Stimulated activated CD8-positive, alpha-beta memory T cell treated with anti-CD3 and anti-CD28 coated beads, Interleukin-2, amount 100 ng/mL, for 1 hour (primary cell): ENCODE measurements around the gene RNF144A.

Experiments used
- DNase-seq, 2 donors: peaks; one replicate each; pipeline ENCODE4 v3.0.0-alpha.2; 2020; ENCODE audit warnings: low read depth in 2 of 2

RNF144A gene

DNA sequence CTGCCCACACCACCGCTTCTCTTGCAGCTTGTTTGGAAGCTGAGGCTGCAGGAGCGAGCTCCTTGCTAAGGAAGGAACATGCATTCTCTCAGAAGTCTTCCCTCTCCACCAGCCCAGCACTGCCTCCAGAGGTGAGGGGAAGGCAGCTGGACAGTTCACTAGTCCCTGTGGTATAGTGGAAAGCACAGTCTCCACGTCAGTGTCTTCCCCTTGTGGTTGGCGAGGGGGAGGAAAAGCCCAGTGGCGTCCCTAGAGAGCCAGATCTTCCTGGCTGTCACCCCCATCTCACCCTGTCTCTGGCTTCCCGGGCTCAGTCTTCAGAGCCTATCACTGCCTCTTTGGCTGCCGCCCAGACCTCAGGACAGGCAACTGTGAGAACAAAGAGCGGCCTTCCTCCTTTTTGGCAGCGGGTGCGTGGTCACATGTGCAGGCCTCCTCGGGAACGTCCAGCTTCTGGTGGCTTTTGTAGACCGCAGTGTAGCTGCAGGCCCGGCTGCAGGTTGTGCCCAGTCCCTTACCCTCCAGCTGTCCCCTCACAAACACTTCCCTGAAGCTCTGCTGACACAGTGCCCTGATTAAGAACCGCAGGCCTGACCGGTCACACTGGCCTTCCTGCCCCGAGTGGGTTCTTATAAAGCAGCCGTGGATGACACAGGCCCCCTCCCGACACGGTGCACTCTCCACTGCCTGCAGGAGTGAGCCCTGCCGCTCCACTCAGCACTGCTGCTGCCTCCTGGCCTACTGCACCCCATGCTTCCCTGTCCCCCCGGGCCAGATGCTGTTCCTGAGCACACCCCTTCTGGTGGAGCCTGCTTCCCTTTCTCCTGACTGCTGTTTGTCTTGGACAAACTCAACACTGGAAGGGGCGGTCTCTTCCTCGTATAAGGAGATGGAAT lies 90.9 kb downstream of the RNF144A start:
- DNase-seq: no peak

DNA sequence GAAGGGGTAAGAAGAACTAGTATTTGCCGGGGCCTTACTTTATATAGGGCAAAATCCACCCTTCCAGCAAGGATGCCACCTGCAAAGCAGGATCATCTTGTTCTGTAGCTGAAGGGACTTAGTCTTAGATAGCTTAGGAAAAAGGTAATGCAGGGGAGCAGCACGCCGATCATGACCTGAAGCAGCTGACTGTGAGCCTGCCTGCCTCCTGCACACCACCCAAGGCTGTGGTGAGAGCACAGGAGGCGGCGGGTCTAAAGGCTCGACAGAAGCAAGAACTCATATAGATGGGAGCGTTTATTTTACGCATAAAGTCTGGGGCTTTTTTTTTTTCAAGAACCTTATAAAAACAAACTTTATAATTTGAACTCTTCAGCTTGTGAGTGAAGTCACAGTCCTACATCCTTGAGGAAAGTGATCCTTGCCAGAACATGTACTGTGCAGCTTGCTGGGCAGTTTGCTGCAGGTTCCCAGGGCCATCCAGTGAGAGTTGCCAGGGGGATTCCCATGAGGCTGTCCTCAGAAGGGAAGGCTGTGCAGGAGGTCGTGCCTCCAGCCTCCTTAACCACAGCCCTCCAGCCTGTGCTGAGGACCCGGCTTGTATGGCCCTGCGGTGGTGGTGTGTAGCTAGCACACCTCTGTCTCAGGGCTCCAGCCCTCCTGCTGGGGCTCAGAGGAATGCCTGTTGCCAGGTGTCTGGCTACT lies 92.1 kb downstream of the RNF144A start:
- DNase-seq: no peak

DNA sequence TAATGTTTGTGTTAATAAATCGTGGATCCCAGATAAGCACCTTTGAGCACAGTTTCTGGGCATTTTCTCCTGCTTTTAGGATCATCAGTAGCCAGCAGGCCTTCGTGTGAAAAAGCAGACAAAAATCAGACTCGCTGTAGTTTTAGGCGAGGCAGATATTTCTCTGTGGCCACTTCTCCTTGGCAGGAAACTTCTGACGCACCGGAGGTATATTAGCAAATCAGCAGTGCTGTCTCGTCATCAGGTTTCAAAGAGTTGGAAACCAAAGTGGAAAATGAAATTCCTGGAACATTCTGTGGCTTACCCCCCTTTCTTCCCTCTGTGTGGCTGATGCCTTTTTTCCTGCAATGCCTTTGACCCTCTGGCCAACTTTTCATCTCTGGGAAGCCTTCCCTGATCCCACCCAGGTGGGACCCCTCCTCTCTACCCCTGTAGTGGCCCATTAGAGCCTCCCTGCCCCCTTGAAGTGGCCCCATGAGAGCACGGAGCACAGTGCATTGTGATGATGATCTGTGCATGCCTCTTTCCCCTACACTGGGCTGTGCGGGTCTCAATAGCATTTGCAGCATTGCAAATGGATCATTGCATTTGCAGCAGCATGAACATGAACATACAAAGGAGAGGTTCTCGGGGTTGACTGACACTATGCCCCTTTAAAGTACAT lies 93.3 kb downstream of the RNF144A start:
- DNase-seq: no peak

DNA sequence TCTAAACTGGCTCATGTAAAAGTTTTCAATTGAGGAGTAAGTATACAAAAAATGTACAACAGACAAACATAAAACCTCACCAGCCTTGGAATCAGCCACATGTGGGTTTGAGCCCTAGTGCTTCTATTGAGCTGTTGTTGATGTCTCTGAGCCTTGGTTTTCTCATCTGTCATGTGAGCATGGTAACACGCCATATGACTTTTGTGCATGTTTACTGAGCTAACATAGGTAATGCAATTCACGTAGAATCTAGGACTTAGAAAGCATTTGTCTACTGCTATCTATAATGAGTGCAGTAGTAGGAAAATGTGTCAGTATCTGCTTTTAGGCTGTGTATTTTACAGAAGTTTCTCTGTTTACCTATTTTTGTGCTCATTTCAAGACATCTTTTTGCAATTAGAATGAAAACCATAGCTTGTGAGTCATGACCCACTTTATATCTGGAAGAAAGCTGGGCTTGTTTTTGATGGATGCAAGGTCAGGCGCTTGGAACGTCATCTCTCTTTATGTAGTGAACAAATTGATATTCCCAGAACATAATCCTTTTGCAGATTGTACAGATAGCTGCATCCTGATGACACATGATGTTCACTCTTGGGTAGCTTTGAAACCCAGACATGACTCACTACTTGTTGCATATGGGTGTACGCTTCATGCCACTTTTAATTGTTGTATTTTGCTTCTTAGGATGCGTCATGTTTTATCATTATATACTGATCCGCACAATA lies 94.3 kb downstream of the RNF144A start:
- DNase-seq: no peak

DNA sequence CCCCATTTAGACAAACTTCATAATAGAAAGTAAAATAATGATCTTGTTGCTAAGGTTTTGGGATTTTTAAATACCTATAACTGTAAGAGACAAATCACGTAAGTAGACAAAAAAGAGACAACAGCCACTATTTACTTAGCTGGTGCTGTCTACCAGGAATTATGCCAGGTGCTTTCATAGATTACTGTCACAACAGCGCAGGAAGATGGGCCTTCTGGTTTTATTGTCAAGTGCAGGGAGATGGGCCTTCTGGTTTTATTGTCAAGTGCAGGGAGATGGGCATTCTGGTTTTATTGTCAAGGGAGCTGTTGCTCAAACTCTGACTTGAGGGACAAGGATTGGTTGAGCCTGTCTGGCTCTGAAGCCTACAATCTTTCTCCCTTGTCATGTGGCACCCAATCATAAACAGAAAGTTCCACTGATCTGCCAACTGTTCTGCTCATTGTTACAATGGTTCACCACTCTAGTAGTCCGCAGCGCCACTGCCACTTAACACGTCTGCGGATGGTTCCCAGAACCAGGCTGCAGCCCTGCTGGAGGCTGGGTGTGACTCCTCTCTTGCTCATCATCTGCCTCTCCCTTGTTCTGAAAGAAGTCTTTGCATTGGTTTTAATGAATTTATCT lies 95.0 kb downstream of the RNF144A start:
- DNase-seq: no peak

DNA sequence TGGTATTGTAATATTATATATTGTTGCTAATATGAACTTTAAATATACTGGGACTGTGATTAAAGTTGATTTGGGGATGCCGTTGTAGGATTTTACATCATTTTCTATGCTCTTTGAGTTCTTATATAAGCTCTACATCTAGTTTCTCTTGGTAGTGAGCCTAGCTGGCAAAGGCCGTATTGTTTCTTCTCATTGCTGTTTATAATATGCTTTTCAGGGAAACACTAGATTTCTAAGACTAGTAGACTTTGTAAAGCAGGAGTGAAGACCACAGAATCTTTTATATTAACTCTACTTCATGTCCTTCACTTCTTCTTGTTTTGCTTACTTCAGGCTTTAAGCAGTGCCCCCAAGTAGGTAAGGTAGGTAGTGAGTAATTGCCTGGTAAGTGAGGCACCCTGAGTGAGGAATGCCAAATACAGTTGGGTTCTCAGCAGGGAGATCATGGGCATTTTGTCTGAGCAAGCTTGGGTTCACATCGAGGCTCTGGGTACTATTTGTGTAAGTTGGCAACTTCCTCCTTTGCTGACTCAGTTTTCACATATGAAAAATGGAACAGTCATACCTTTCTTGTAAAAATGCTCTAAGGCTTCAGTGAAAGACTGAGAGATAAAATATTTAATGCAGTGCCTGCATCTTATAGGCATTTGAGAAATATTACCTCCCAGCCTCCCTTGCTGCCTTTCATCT lies 96.4 kb downstream of the RNF144A start:
- DNase-seq: no peak

DNA sequence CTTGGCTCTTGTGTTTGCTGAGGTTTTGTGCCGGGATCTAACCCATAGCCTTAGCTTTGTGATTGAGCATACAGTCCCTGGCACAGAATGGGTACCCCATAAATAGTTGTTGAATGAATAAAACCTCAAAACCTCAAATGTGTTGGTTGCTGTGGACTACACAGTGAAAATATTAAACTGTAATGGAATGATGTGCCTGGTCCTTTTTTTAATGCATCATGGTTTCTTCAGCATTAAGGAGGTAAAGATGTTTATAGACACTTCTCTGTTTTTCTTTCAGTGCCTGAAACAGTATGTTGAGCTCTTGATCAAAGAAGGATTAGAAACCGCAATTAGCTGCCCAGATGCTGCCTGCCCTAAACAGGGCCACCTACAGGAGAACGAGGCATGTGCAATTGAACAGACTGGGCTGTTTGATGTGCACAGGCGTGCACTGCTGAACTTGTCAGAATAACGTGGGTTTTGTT lies 97.0 kb downstream of the RNF144A start:
- DNase-seq: no peak

DNA sequence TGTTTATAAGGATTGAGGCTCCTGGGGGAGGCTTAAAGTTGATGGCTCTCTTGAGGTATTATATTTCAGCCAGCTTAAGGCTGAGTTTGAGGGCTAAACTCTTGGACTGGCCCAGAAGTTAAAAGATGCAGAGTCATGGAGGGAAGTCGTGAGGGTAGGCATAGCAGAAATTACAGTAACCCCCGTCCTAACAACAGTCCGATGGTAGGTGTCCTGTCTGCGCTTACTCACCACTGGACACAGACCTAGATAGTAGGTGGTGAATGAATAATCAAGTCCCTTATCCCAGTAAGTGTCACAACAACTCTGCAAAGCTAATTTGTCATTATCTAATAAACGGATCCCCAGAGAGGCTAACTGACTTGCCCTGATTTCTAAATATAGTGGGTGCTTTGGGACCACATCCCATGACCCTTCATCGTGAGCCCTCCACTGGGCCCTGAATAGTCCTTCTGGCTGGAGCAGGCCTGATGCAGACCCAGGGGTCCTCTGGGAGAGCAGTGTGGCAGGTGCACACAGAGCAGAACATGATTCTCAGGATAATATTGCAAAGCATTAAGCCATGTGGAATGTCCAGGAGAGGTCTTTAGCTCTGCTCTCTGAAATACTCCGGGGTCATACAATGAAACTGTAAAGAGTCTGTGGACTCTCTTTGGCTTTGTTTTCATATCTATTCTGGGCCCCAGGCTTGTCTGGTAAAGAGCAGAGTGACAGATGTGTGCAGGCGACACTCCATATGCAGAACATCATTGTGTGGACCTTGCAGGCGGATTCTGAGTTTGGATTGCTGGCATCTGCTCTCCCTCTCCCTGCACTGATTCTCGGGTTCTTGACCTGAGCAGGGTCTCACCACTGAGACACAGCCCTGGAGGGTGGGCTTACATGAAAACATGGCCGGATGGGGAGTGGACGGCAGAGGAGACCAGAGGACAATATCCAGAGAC lies 98.1 kb downstream of the RNF144A start:
- DNase-seq: no peak

DNA sequence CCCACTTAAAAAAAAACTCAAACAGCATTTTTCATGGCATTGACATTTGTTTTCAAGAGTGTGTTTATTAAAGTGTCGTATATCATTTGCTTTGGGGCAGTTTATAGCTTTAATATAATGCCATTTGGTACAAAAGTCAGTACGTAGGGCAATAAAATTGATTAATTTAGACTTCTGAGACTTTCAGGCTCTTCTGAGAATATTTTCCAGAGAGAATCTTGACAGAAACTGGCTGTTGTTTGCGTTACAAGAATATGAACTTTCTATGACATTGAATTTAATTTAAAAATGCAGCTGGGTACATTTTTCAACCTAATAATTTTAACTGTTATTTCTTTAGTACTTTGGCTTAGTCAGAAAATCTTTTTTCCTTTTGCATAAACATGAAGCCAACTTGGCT lies 98.9 kb downstream of the RNF144A start:
- no peak for DNase-seq

DNA sequence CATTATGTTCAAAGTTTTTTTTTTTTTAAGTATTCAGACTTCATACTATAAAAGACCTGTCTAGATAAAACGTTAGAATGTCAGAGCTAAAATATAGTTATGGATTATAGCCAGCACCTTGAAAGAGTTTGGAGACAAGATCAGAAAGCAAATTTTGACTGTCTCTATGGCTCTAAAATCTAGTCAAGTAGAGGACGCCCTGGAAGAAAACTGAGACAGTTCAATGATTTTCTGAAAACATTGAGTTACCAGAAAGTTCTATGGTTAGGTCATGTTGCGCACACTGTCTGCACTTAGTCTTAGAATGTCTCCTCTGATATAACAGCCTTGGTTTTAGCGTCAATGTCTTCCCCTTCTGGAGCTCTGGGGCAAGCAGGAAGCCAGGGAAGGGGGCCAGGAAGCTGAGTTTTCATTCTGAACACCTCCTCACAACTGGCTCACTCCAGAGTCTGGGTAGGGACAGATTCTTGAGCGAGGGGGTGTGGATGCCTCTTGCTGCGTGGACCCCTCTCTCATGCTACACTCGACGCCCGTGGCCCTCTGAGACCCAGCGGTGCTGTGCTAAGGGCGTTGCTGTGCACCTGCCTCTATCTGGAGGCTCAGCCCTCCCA lies 99.5 kb downstream of the RNF144A start:
- DNase-seq: no peak

DNA sequence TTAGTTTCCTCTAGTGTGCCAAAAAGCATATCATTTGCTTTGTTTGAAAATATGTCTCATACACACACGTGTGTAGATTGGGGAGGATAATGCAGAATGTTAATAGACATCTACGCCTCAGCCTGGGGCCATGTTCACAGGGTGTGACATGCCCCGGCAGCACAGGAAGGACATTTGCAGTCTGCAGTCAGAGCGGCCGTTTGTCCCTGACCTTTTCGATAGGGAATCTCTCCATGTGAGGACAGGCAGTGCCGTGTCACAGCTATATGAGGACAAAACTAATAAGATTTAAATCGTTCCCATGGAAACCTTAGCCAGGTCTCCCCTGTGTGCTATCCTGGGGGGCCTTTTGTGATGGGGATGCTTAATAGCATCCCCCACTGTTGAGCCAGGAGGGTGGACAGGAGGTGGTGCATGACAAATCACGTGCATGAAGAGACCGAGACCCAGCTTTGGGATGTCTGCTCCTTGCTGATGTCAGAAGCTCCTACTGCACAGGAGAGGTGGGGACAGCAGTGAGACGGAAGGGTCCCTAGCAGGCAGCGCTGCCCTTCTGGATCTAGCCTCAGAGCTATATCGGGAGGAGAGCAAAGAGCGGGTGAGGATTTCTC lies 100.6 kb downstream of the RNF144A start:
- DNase-seq: no peak

DNA sequence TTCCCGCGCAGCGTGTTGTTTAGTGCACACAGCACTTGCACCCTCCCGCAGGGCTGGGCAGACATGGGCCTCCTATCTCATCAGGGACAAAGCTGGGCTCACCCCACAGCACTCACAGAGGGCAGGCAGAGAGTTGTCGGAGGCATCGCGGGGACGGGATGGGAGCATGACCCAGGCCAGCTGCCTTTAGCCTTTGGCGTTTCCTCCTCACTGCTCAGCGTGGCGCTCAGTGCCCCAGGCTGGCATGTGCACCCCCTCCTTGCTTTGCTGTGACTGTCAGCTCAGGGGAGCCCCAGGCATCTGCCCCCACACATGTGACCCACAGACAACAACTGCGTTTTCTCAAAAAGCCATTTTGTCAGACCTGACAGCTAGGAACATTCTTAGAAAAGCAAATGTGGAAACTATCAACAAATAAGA lies 101.1 kb downstream of the RNF144A start:
- no peak for DNase-seq

DNA sequence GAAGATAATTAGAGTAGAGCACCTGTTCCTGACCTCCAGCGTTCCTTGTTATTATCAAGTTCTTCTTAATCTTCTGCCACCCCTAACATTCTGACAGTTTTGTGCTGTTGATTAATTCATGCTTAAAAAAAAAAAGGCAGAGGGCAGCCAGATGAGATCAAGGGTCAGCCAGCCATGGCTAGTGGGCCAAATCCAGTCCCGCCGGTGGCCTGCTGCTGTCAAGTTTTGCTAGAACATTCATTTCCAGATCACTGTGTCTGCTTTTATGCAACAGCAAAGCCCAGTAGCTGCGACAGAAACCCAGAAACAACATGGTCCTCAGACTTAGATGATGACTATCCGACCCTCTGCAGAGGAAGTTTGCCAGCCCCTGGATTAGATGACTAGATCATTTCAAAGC lies 101.6 kb downstream of the RNF144A start:
- DNase-seq: no peak

DNA sequence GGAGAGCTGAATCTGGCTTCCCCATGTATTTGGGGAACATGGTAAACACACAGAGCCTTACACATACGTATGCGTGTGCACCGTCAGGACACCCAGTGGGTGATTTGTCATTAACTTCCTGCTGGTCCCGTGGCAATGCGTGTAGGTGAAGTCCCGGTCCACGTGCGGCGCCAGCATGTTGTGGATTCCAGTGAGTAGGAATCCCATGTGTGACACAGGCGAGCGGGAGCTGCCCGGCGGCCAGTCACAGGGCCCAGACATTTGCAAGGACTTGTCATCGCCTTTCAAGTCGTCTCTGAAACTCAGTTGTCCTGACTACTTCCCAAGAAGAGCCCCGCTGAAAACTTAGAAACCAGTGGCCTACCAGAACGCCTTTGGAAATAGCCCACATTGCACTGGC lies 102.0 kb downstream of the RNF144A start:
- DNase-seq: no peak

DNA sequence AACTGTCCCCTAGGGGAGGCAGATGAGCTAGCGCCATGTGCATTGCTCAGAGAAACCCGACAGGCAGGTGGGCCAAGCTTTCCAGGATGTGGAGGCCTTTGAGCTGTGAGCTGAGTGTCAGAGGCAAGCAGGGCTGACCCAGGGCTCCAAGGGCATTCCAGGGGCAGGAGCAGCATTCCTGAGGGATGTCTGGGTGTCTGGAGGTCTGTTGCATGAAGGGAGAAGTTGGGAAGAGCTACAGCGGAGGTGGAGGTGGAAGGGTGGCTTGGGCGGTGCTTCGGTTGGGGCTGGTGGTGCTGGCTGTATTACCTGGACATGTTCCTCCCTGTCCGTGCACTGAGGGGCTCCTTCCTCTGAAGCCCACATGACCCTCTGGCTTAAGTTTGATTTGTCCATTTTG lies 102.8 kb downstream of the RNF144A start:
- no peak for DNase-seq

DNA sequence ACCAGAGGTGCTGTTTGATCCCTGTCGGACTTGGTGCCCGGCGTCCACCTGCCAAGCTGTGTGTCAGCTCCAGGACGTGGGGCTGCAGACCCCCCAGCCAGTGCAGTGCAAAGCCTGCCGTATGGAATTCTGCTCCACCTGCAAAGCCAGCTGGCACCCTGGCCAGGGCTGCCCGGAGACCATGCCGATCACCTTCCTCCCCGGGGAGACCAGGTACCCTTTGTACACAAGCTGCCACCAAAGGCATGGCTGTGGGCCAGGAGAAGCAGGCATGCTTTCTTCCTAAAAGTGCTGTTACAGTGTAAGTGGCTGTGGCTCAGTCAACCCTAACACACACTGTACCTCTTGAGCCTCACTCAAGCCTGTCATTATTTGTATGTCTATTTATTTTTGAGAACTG lies 103.3 kb downstream of the RNF144A start:
- DNase-seq: no peak

DNA sequence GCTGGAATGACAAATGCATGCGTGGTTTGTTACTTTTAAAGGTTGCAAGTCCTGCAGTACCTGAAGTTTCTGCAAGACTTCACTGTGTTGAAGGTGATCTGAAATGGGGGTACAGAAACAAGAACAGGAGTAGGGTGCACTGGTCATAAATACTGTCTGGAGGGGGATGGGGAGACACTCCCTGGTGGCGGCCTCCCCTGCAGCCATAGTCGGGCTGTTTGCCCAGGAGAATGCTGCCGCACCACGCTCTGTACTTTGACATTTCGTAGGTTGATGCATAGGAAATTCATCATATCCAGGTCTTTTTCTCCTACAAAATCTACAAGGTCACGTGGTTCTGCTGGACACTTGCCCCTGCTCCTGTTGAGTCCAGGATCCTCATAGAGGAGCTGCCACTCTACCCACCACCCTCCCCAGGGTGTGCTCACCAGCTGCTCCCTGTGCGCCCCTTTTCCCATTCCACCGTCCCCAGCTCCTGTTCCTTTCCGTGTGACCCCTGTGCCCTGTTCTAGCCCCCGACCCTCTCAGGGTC lies 103.8 kb downstream of the RNF144A start:
- no peak for DNase-seq
